GM18520 (cell line): ENCODE measurements around the gene GRAMD2B.
"Not testable (repeated sequence)": the region's sequence is repeated elsewhere in the genome, so short reads cannot be mapped to it uniquely, and the experiment has no call there.

ENCODE experiments used
- ATAC-seq: cut with Tn5 transposase; IDR thresholded peaks from one replicate; pipeline ENCODE4 v1.9.1; 2021; ENCODE audit not compliant: unreplicated experiment

GRAMD2B gene

GRCh38 chr5:126410623-126411022, 12.6 kb upstream of the GRAMD2B start:
- ATAC-seq: no peak

GRCh38 chr5:126413856-126414255, 9.4 kb upstream of the GRAMD2B start:
- no peak for ATAC-seq

DNA sequence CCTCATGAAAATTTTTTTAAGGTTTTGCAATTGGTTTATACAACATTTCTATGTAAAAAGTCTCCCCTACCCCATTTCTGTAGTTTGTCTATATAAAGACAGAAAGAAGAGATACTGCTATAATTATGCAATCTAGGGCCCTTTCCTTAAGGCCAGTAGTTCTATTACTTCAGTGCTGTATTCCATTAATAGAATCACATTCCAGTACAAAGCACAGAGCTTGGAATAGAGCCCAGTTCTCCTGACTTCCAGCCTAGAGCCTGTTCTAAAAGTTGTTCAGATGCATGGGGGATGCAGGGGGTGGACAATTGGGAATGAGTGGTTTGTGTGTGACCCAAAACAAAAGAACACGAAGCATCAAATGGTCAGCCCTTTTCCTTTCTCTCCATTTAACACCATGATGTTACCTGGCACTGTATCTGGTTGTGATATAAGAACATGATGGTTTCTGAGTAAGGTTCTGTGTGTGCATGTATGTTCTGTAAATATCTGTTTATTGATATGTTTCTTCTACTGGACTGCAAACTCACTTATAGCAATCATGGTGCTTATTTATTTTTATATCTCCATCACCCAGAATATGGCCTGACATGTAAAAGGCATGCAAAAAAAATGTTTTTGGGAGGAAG, 8.2 kb upstream of the GRAMD2B start:
- no peak for ATAC-seq

- ATAC-seq: no peak
These were observed 7.4 kb upstream of the GRAMD2B start for GRCh38 chr5:126415789-126416188.

GRCh38 chr5:126416266-126416925, 6.8 kb upstream of the GRAMD2B start:
- no peak for ATAC-seq

- ATAC-seq: no peak
These were observed 6.0 kb upstream of the GRAMD2B start for GRCh38 chr5:126417178-126417577.

DNA sequence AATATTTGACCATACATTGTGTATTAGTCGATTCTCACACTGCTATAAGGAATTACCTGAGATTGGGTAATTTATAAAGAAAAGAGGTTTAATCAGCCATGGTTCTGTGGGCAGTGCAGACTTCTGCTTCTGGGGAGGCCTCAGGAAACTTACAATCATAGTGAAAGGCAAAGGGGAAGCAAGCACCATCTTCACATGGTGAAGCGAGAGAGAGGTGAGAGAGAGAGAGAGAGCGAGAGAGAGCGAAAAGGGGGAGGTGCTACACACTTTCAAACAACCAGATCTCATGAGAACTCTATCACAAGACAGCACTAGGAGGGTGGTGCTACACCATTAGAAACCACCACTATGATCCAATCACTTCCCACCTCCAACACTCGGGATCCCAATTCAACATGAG, 4.1 kb upstream of the GRAMD2B start:
- no peak for ATAC-seq

DNA sequence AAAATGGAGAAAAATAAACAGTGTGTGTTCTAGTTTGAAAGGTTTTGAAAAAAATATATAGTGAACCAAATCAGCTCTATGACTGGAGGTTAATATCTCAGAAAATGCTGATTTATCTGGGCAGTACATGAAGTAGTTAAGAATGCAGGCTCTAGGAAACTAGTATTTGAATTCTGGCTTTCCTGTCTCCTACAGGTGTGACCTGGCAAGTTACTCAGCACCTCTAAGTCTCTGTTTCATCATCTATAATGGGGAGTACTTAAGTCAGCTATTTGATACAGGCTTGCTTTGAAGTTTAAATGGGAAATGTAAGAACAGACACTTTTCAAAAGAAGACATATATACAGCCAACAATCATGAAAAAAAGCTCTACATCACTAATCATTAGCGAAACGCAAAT, 5.2 kb downstream of the GRAMD2B start:
- ATAC-seq: no peak

DNA sequence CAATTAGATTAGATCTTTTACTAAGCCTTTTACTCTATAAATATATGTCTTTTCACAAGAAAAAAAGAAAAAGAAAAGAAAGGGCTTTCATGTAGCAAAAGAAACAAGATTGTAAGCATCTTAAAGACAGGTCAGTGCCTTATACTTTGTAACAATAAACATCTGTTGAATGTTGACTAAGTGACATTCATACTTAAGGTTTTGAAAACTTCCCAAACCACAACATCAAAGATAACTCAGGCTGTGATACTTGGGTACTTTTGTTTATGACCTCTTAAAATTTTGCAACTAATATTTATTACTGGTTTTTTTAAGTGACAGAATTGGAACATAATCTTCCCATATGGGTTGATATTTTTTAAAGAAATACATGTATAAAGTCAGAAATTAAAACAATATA, 7.4 kb downstream of the GRAMD2B start:
- no peak for ATAC-seq

GRCh38 chr5:126433701-126434100, 10.5 kb downstream of the GRAMD2B start:
- ATAC-seq: no peak

DNA sequence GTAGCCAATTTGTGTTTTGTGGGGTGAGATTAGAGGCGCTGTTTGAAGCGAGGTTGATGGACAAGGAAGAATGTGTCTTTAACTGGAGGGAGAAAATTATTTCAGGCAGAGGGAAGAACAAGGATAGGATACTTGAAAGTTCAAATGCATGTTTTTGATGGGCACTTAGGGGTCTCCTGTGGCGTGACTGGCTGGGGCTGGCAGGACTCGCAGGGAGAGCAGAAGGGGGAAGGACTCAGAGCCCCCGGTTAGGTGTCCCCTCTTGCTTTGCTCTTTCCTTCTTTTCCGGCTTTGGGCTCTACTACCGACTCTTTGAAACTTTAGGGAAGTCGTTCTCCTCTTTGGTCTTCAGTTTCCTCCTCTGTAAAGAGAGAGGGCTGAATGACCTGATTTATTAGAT, 12.1 kb downstream of the GRAMD2B start:
- ATAC-seq: no peak

DNA sequence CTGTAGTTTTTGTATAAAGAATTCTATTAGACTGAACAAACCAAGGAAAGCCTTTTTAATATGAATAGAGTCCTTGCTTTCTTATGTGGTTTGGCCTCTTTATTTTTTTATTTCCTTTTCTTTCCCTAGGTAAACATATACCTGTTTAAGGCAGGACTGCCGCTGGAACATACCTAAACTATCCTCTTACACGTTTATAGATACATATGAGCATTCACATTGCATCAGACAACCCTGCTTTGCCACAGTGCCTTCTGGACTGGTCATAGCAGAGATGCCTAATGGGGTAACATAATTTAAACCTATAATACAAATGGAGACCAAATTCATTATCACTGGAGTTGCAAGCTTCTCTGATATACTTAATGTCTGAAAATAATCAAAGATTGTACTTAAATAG, 12.5 kb downstream of the GRAMD2B start:
- ATAC-seq: no peak

DNA sequence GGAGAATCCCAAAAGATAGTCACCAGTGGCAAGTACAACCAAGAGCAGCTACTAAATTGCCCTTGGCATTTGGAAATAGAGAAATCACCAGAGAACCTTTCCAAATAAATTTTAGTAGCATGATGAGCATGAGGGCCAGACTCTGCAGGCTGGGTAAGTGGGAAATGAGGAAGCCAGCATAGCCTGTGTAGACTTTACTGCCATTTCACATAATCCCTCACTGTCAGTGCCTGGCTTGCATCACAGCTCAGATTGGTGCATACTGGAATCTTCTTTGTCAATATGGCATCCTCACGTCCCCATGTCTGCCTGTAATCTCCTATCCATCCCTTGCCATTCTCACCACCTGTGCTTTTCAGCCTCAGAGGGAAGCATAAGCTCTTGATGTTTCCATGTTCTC, 14.5 kb downstream of the GRAMD2B start:
- ATAC-seq: no peak

DNA sequence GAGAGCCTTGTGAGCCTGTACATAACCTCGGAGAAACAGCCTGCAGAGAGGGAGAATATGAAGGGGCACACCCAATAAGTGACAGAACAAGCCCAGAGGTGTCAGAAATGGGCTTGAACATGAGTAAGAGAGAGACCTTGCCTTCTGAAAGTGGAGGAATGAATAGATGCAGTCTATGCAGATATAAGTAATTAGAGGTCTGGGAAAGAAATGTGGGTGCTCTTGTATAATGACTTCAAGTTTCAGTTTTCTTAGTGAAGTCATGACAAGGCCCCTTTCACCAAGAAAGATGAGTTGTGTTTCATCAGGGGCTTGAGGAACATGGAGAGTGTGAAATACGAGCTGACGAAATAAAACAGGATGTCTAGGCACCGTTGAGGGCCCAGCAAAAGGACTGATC, 15.1 kb downstream of the GRAMD2B start:
- ATAC-seq: peak; percentile 95

GRCh38 chr5:126438868-126439267, 15.7 kb downstream of the GRAMD2B start:
- ATAC-seq: no peak

DNA sequence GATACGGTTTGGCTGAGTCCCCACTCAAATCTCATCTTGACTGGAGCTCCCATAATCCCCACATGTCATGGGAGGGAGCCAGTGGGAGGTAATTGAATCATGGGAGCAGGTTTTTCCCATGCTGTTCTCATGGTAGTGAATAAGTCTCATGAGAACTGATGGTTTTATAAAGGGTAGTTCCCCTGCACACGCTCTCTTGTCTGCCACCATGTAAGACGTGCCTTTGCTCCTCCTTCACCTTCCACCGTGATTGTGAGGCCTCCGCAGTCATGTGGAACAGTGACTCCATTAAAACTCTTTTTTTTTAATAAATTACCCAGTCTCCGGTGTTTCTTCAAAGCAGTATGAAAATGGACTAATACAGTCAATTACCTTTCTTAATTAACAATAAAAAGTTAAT, 16.5 kb downstream of the GRAMD2B start:
- ATAC-seq: not testable (repeated sequence)

DNA sequence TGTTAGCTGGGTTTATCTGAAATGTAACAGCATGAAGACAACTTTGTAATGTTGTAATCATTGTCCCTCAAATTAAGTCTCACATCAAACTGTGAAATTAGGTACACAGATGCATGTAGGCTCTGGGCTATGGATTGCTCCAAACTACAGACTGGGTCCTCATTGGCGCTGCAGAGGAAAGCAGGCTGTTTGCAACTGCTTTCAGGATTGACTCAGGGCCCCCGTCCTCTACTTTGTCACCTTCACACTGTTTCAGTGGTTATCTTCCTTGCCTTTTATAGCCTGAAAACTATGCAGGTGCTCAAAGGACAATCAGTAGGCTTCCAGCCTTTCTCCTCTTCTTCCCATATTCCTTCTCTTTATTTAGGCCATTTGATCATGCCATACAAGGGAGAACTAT, 18.0 kb downstream of the GRAMD2B start:
- ATAC-seq: no peak

GRCh38 chr5:126443374-126443851, 20.2 kb downstream of the GRAMD2B start:
- ATAC-seq: peak; percentile 85

DNA sequence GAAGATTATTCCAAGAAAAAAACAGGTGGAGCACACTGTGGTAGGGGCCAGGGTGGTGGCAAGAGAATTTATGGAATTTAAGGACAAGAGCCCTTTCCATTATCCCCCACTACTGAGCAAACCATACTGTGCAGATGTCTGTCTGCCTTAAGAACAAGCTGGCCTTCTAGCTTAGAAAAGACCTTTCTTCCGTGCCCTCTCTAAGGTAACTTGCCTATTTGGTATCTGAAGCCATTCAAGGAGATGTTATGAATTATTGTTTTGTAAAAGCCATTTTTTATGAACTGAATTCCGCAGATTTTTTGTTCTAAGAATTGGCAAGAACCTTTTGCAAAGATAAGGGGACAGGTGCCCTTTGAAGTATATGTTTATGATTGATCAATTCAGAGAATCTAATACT, 20.9 kb downstream of the GRAMD2B start:
- ATAC-seq: no peak

DNA sequence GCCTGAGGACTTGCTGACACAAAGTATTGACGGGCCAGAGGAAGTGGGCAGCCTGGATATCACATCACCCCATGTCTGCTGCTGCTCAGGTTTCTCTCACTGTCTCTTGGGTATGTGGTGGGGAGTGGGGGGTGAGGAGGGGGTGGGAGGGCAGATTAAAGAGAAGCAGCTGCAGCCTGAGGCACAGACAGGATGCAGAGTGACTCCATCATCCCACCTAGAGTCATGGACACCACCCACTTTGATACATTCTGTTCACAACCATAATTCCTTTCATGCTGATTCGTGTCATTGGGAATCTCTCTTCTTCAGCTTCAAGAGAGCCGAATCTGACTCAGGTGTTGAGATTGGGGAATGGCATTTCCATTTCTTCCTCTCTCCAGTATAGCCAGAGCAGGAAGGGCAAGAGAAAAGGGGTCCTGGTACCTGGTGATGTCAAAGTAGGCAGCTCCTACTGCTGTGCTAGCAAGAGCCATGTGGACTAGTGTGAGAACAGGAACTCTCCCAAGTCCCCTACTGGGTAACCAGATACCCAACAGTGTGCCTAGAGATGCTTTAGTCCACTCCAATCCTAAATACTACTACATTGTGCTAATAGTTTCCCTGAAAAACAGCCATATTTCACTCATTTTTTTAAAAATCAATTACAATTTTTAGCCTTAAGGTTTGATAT, 22.4 kb downstream of the GRAMD2B start:
- no peak for ATAC-seq

- peak; percentile 26 for ATAC-seq
These were observed 23.5 kb downstream of the GRAMD2B start for GRCh38 chr5:126446498-126447224.

GRCh38 chr5:126448720-126449119, 25.5 kb downstream of the GRAMD2B start:
- ATAC-seq: no peak
